GM19324 (cell line): ENCODE results near the gene GYS2.

Source experiments
- ATAC-seq: cut with Tn5 transposase; IDR thresholded peaks from one replicate; pipeline ENCODE4 v1.9.1; 2021; ENCODE audit warnings: mild to moderate bottlenecking, moderate library complexity; ENCODE audit not compliant: unreplicated experiment, low FRiP score

The GYS2 gene

DNA sequence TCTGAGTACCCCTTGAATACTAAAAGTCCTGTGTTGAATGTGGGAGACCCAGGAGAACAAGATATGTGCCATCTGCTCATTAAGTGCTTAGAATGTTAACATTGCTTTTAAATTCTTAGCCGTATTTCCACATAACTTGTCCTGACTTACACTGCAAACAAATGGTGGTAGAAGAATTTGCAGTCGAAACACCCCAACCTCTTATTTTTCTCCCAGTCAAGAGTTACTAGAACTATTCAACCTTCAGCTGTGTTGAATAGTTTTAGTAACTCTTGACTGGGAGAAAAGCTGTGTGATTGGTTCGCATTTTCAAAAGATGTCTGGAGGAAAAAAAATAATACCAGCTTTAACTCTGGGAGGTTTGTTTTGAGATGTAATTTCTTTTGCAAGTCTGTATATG, 86.2 kb downstream of the GYS2 start:
- no peak for ATAC-seq

DNA sequence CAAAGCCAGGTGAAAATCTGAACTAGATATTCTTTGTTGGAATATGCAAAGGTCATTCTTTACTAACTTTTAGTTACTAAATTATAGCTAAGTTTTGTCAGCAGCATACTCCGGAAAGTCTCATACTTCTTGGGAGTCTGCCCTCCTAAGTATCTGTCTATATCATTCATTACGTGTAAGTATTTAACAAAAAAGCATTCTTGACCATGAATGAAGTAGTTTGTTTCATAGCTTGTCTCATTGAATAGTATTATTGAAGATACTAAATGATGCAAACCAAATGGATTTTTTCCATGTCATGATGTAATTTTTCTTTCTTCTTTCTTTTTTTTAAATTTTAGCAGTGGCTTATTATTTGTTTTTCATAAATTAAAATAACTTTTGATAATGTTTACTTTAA, 88.4 kb downstream of the GYS2 start:
- ATAC-seq = no peak

DNA sequence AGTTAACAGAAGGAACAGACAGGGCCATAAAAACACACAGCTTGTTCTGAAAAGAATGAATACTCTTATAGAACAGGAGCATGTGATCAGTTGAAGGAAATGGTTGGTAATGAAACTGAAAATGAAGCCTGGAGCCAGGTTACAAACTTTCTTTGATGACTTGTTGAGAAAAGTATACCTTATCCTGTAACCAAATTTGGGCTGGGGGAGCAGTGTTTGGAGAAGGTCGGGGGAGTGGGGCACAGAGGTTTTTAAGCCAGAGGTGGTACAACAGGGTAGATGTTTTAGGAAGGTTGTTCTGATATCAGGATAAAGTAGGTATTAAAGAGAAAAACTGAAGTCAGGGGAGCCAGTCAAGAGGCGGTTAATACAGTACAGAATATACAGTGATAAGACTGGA, 94.9 kb downstream of the GYS2 start:
- peak; percentile 95 for ATAC-seq

DNA sequence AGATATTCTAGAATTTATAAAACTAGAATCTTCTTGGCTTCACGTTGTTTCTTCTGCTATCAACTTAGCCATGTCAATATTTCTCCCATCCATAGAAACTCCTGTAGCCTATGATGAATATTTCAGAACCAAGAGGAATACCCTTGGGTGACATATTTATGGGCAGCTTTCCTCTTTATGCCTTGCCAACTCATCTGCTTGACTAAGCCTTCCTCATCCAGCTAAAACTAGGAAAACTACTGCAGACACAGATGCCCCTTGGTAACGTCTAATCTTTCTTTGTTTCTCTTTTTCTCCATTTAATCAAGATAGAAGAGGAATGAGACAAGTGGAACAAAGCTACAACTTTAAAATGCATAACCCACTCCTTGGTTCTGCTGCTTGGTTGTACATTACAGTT, 96.8 kb downstream of the GYS2 start:
- ATAC-seq = no peak

DNA sequence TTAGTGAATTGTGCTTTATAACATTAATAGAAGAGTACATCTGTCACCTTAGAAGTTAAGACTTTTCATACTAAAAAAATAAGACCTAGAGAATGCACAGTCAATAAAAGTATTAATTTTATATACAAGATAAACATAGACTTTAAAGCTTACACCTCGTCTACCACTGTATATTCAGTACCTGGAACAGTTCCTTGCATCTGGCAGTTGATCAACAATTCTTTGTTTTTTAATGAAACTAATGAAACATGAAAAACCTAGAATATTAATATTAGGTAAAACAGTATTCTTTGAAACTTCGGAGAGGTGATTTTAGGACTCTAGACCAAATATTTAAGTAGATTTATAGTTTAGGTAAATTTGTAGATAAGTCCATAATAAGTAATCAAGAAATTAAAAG, 98.8 kb downstream of the GYS2 start:
- no peak for ATAC-seq

DNA sequence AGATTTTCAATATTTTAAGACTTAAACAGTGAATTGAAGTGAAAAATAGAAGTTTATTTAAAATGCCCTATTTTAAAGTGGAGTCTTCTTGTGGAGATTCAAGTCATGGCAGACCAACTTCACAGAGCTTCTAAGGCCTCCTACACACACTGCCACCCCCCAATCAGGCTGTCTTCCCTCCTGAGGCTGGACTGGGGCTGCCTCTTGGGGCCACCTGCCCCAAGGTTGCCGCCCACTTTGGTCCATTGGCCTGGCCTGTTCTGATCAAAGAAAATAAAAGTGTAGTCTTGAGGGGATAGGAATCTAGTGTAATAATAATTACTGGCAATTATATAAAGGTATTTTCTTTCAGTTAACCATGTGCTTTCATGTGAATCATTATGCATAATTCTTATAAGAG, 101.8 kb downstream of the GYS2 start:
- ATAC-seq = no peak

DNA sequence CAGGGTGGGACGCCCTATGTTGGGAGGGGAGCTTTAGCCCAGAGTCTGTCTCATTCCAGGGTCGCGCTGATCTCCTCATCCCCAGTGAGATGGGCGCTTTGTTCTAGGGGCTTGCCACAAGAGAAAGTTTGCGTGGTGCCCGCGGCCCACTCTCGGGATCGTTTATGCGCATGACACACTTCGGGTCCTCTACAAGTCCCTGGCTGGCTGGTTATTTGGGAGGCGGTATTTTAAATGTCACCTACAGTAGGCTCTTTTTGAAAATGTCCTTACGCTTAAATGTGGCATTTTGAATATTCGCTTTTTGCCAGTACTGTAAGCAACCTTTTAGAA, 102.5 kb downstream of the GYS2 start:
- no peak for ATAC-seq

DNA sequence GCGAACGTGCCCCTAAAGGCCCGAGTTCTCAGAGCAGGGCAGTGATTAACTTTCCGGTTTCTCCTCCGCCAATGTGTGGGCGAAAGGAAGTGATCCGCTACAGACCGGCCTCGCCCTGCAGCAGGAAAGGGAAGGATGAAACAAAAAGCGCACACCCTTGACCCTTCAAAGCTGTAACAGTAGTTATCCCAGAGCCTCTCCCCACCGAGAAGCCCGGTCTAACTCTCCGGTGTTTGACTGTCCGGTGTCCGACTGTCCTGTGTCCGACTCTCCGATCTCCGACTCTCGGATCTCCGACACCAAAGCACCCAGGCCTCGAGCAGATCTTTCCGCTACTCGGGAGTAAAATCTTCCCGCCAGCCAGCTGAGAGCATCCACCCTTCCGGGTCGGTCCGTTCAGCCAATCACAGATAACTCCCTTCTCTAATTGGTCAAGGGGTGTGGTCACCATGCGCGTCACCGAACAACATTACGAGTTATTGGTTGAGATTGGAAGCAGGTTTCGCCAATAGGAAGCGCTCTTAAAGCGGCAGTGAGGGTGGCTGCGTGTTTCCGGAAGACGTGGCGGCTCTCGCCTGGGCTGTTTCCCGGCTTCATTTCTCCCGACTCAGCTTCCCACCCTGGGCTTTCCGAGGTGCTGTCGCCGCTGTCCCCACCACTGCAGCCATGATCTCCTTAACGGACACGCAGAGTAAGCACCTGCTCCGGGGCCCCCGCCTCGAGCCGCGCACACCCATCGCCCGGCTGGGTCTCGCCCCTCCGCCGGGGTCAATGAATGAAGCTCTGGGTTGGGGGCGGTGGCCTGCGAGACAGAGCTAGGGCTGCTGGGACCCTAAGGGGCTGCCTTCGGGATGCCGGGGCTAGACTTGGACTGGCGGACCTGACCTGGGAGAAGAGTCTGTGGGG, 103.1 kb downstream of the GYS2 start, which contains the start of the genes GOLT1B and RECQL:
Gene GOLT1B (plus strand): TSS at position 532 of the 906 bp plus-strand sequence. CDS start 135 bp downstream, at position 667.
Gene RECQL (minus strand): TSS at position 378 of the 906 bp plus-strand sequence. CDS start 2,065 bp downstream, outside the sequence.
- ATAC-seq = peak; percentile 100

DNA sequence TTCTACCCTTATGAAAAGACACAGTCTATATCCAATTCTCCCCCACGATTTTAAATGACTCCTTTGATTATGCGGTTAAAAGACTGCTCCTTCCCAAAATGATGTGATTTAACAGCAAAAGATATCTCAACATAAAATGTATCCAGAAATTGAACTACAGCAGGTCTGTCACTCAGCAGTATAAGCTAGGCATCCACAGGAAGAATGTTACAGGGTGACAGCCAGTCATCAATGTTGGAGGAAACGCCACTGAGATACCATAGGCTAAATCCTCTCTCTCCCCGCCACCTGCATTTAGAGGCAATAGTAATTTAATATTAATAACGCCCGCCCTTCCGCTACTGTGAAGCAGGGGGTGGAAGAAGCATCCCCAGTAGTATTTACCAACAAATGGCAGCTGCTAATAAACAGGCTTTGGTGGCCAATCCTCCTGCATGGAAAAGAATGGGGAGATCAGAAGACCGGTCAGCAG, 103.8 kb downstream of the GYS2 start:
- ATAC-seq = no peak

DNA sequence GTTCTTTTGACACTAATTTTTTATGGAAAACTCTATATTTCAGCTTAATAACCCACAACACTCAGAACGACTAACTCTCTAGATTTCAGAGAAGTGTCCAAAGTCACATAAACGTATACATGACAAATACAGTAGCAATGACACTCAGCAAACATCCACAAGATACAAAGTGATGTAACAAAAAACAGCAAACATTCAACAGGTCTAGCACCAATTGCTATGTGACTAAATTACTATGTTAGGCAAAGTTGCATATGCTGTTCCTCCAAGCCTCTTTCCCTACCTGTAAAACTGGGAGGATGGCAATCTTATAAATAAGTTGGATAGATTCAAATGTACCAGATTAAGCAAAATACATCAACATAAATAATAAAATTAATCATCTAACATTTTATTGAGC, 104.9 kb downstream of the GYS2 start:
- no peak for ATAC-seq
